ENCODE data around the gene VANGL2. TPM values are rescaled to one million over a fixed set of nuclear protein-coding genes. Genes with fewer than 3 reads are reported as not detected.
A peak's percentile ranks its signal among the peaks of the same experiment; 100 is the strongest.

The VANGL2 gene
- polyA plus RNA-seq, 4 donors = 0.27 to 20.6 (median 3.0) TPM

DNA sequence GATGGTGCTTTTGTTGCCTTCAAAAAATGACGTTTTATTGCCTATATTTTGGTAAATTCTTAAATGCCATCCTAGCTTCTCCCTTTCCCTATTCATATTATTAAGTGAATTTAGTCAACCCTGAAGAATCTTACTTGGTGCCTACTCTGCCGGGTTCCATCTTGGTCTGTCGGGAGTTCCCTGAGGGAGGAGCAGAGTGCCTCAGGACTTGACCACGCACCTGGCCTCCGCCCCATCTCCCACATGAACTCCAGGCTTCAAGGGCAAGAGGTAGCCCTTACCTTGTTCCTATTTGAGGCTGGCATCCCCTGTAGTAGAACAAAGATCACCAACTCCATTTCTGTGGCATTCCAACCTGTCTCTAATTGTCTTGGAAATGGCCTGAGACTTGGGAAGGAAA, 21.5 kb downstream of the VANGL2 start:
- no peaks in the 10 kb centered on the region for H3K9me3 ChIP-seq (ENCODE audit: control insufficient read depth in 2 of 2, insufficient read depth in 1 of 2, low read depth in 1 of 2, low read length in 1 of 2)
- no peak overlapping the region for H3K27ac ChIP-seq (ENCODE audit: low read depth in 1 of 3, low read length in 2 of 3)
- DNase-seq (no peak), FAIRE-seq (no peak)
- 87 to 96% (median 92%) methylated on average over 5 of the region's 5 CpGs for WGBS, 3 donors
- no peaks in the 10 kb centered on the region for H3K27me3 ChIP-seq (ENCODE audit: control insufficient read depth in 3 of 3, insufficient read depth in 3 of 3, low read length in 3 of 3)
- H3K4me1 ChIP-seq (ENCODE audit: control insufficient read depth in 3 of 3, insufficient read depth in 2 of 3, low read depth in 1 of 3, low read length in 2 of 3) = peaks cover 0 to 9% (median 0%) of the 10 kb centered on the region in 3 donors
- H3K4me3 ChIP-seq (ENCODE audit: low read depth in 1 of 3, low read length in 3 of 3) = no peak overlapping the region
- H3K36me3 ChIP-seq (ENCODE audit: control insufficient read depth in 3 of 3, insufficient read depth in 2 of 3, low read depth in 1 of 3, low read length in 3 of 3) = peaks cover 0 to 69% (median 0%) of the 10 kb centered on the region in 3 donors

DNA sequence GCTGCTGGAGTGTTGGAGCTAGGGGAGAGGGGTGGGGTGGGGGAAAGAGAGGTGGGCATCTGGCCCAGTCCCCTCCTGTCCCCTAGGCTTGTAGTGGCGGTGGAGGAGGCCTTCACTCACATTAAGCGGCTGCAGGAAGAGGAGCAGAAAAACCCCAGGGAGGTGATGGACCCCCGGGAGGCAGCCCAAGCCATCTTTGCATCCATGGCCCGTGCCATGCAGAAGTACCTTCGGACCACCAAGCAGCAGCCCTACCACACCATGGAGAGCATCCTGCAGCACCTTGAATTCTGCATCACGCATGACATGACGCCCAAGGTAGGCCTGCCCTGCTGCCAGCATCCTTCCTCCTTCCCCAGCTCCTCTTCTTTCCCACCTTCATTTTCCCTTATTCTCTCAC, 23.6 kb downstream of the VANGL2 start:
- Histone ChIP-seq H3K4me3 (ENCODE audit: low read depth in 1 of 3, low read length in 3 of 3) (no peak overlapping the region), H3K27me3 (ENCODE audit: control insufficient read depth in 3 of 3, insufficient read depth in 3 of 3, low read length in 3 of 3) (no peaks in the 10 kb centered on the region), H3K4me1 (ENCODE audit: control insufficient read depth in 3 of 3, insufficient read depth in 2 of 3, low read depth in 1 of 3, low read length in 2 of 3) (peaks cover 0 to 13% (median 0%) of the 10 kb centered on the region in 3 donors), H3K9me3 (ENCODE audit: control insufficient read depth in 2 of 2, insufficient read depth in 1 of 2, low read depth in 1 of 2, low read length in 1 of 2) (no peaks in the 10 kb centered on the region), H3K36me3 (ENCODE audit: control insufficient read depth in 3 of 3, insufficient read depth in 2 of 3, low read depth in 1 of 3, low read length in 3 of 3) (peaks cover 0 to 58% (median 0%) of the 10 kb centered on the region in 3 donors), H3K27ac (ENCODE audit: low read depth in 1 of 3, low read length in 2 of 3) (no peak overlapping the region)
- WGBS, 3 donors = 92 to 98% (median 94%) methylated on average over 4 to 7 of the region's 7 CpGs
- no peak for FAIRE-seq
- DNase-seq = no peak

DNA sequence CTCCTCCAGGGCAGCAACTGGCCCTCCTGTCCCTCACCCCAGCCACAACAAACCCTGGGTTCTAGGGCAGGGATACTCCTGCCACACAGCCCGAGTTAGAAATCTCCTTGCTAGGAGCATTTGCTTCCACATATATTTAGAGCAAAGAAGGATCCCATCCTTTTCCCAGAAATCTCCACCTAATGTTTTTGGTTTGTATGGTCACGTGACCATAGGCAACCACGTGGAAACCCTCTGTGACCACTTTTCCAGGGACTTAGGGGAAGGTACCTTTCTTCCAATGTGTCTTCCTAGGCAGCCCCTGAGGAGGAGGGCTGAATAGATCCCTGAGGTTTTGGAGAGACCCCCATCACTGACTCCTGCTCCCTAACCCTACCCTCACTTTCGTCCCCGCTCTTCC, 25.5 kb downstream of the VANGL2 start:
- Histone ChIP-seq H3K9me3 (ENCODE audit: control insufficient read depth in 2 of 2, insufficient read depth in 1 of 2, low read depth in 1 of 2, low read length in 1 of 2) (no peaks in the 10 kb centered on the region), H3K27ac (ENCODE audit: low read depth in 1 of 3, low read length in 2 of 3) (no peak overlapping the region), H3K36me3 (ENCODE audit: control insufficient read depth in 3 of 3, insufficient read depth in 2 of 3, low read depth in 1 of 3, low read length in 3 of 3) (peaks cover 0 to 41% (median 0%) of the 10 kb centered on the region in 3 donors), H3K4me3 (ENCODE audit: low read depth in 1 of 3, low read length in 3 of 3) (no peak overlapping the region), H3K4me1 (ENCODE audit: control insufficient read depth in 3 of 3, insufficient read depth in 2 of 3, low read depth in 1 of 3, low read length in 2 of 3) (peaks cover 0 to 11% (median 0%) of the 10 kb centered on the region in 3 donors), H3K27me3 (ENCODE audit: control insufficient read depth in 3 of 3, insufficient read depth in 3 of 3, low read length in 3 of 3) (no peaks in the 10 kb centered on the region)
- WGBS, 3 donors = 83 to 93% (median 87%) methylated on average over 5 of the region's 5 CpGs
- DNase-seq = no peak
- no peak for FAIRE-seq

DNA sequence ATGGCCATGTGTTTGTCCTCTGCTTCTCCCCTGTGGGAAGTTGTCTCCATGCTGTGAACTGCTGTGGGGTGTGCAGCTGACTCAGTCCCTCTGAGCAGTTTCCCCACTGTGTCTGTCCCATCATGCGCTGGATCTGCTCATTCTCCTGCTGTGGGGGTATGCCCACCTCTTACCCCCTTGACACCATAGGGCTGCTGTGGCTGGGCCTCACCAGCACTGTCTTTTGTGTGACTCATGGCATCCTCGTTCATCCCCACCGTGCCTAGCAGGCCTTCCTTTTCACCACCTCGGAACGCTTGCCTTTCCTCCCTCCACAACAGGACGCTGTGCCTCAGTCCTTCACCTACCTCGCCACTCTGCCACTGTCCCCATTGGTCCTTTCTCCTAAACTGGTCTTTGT, 27.3 kb downstream of the VANGL2 start:
- H3K36me3 ChIP-seq (ENCODE audit: control insufficient read depth in 3 of 3, insufficient read depth in 2 of 3, low read depth in 1 of 3, low read length in 3 of 3) = peaks cover 0 to 38% (median 0%) of the 10 kb centered on the region in 3 donors
- FAIRE-seq (no peak), DNase-seq (no peak)
- 91% methylated on average over 7 of the region's 7 CpGs for WGBS, 3 donors
- H3K27ac ChIP-seq (ENCODE audit: low read depth in 1 of 3, low read length in 2 of 3) = no peak overlapping the region
- no peak overlapping the region for H3K4me3 ChIP-seq (ENCODE audit: low read depth in 1 of 3, low read length in 3 of 3)
- peaks cover 0 to 7% (median 0%) of the 10 kb centered on the region in 3 donors for H3K4me1 ChIP-seq (ENCODE audit: control insufficient read depth in 3 of 3, insufficient read depth in 2 of 3, low read depth in 1 of 3, low read length in 2 of 3)
- H3K27me3 ChIP-seq (ENCODE audit: control insufficient read depth in 3 of 3, insufficient read depth in 3 of 3, low read length in 3 of 3) = no peaks in the 10 kb centered on the region
- H3K9me3 ChIP-seq (ENCODE audit: control insufficient read depth in 2 of 2, insufficient read depth in 1 of 2, low read depth in 1 of 2, low read length in 1 of 2) = no peaks in the 10 kb centered on the region

DNA sequence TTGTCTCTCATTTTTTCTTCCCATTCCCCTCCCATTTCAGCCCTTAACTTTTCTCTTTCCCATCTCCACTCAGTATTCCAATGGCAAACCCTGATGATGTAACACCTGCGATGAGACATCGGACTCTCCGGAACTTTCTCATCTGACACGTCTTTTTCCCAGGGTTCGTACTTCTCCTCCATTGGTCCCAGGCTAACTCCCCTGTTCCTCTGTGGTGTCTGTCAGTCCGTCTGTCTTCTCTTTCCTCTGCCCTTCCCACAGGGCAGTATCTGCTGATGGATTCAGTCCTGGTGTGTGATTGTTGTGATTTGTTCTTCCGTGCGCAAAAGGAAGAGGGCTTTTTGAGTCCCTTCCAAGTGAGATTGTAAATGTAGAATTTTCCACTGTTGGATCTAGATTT, 27.7 kb downstream of the VANGL2 start:
- DNase-seq = no peak

DNA sequence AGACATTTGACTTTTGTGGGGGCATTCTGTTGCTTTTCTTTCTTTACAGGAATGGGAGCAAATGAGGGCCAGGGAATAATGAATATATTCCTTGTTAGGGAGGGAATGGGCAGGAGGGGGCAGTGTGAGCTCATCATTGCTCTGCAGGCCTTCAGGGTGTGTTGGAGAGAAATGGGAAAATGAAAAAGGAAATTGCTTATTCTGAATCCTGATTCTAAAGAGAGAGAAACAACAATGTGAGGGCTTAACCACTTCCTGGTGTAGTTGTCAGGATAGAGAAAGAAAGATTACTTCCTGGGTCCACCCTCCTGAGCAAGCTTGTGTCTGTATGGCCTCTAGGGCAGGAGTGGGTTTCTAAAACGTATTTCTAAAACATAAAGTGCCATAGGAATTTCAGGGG, 28.3 kb downstream of the VANGL2 start:
- Histone ChIP-seq H3K36me3 (ENCODE audit: control insufficient read depth in 3 of 3, insufficient read depth in 2 of 3, low read depth in 1 of 3, low read length in 3 of 3) (peaks cover 0 to 37% (median 0%) of the 10 kb centered on the region in 3 donors), H3K27ac (ENCODE audit: low read depth in 1 of 3, low read length in 2 of 3) (peak overlapping the region; percentile 38 to 82 (median 52)), H3K4me3 (ENCODE audit: low read depth in 1 of 3, low read length in 3 of 3) (no peak overlapping the region), H3K9me3 (ENCODE audit: control insufficient read depth in 2 of 2, insufficient read depth in 1 of 2, low read depth in 1 of 2, low read length in 1 of 2) (no peaks in the 10 kb centered on the region), H3K4me1 (ENCODE audit: control insufficient read depth in 3 of 3, insufficient read depth in 2 of 3, low read depth in 1 of 3, low read length in 2 of 3) (peaks cover 0 to 7% (median 0%) of the 10 kb centered on the region in 3 donors), H3K27me3 (ENCODE audit: control insufficient read depth in 3 of 3, insufficient read depth in 3 of 3, low read length in 3 of 3) (no peaks in the 10 kb centered on the region)
- peak; percentile 72 to 78 for DNase-seq
- WGBS, 3 donors = 48 to 57% (median 53%) methylated on average over 1 of the region's 1 CpG
- FAIRE-seq = no peak

More for the DNA sequence above, 27.7 kb downstream of the VANGL2 start:
- H3K9me3 ChIP-seq (ENCODE audit: control insufficient read depth in 2 of 2, insufficient read depth in 1 of 2, low read depth in 1 of 2, low read length in 1 of 2) = no peaks in the 10 kb centered on the region
- no peak for FAIRE-seq
- H3K4me1 ChIP-seq (ENCODE audit: control insufficient read depth in 3 of 3, insufficient read depth in 2 of 3, low read depth in 1 of 3, low read length in 2 of 3) = peaks cover 0 to 7% (median 0%) of the 10 kb centered on the region in 3 donors
- no peak overlapping the region for H3K27ac ChIP-seq (ENCODE audit: low read depth in 1 of 3, low read length in 2 of 3)
- peaks cover 0 to 38% (median 0%) of the 10 kb centered on the region in 3 donors for H3K36me3 ChIP-seq (ENCODE audit: control insufficient read depth in 3 of 3, insufficient read depth in 2 of 3, low read depth in 1 of 3, low read length in 3 of 3)
- H3K4me3 ChIP-seq (ENCODE audit: low read depth in 1 of 3, low read length in 3 of 3) = no peak overlapping the region
- H3K27me3 ChIP-seq (ENCODE audit: control insufficient read depth in 3 of 3, insufficient read depth in 3 of 3, low read length in 3 of 3) = no peaks in the 10 kb centered on the region
- WGBS, 3 donors = 88 to 90% (median 89%) methylated on average over 8 of the region's 8 CpGs

DNA sequence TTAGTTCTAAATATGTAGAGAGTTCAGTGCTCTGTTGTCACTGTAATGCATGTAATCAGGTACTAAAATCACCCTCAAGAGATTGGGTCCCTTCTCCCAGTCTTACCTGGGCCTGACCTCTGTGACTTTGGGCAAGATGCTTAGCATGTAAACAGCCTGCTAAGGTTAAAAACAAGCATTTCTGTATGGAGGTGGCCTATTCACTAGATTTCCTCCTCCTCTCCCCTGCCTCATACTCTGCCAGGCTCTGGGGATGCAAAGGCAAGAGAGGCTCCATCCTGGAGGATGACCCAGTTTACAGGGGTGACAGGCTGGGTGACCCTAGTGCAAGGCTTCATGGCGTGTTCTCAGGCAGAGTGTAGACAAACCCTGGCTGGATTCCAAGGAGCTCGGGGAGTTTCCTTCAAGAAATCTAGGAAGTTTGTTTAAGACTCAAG, 28.8 kb downstream of the VANGL2 start:
- Histone ChIP-seq H3K4me1 (ENCODE audit: control insufficient read depth in 3 of 3, insufficient read depth in 2 of 3, low read depth in 1 of 3, low read length in 2 of 3) (peaks cover 0 to 7% (median 0%) of the 10 kb centered on the region in 3 donors), H3K9me3 (ENCODE audit: control insufficient read depth in 2 of 2, insufficient read depth in 1 of 2, low read depth in 1 of 2, low read length in 1 of 2) (no peaks in the 10 kb centered on the region), H3K36me3 (ENCODE audit: control insufficient read depth in 3 of 3, insufficient read depth in 2 of 3, low read depth in 1 of 3, low read length in 3 of 3) (peaks cover 0 to 32% (median 0%) of the 10 kb centered on the region in 3 donors), H3K27me3 (ENCODE audit: control insufficient read depth in 3 of 3, insufficient read depth in 3 of 3, low read length in 3 of 3) (no peaks in the 10 kb centered on the region), H3K27ac (ENCODE audit: low read depth in 1 of 3, low read length in 2 of 3) (peak overlapping the region; percentile 50 to 82 (median 52)), H3K4me3 (ENCODE audit: low read depth in 1 of 3, low read length in 3 of 3) (no peak overlapping the region)
- FAIRE-seq (no peak), DNase-seq (peak; percentile 26 to 31)
- 4 to 15% (median 14%) methylated on average over 2 of the region's 2 CpGs for WGBS, 3 donors

DNA sequence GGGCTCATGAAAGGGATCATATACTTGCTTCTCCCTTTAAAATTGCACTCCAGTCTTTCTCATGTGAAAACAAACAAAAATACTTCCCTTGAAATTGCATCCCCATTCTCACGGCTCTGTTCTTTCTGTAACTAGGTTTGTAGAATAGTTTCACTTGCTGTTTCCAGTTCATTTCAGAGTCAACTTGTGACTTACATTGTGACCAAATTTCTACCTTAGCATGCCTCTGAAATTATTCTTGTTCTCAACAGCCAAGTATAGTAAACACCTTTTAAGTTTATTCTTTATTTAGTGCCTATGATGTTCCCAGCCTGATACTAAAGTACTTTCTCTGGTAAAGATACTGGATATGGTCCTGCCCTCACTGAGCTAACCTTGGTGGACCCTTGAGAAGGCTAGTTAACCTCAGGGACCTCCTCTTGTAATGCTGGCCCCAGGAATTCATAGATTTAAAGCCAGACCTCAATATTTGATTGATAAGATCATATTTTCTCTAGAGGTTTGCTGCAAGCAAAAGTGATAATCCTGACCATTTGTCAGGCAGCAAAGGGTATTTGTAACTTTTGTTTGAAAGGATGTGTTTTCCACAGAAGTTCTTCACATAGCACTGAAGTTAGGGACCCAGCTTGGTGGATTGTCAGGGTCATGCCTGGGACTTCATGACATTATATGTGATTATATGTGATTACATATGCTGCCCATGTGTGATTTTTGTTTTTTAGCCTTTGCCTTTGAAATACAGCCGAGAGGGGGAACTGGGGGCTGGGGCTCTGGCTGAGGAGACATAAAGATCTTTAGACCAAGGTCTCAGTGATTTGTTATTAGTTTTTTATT, 29.6 kb downstream of the VANGL2 start:
- WGBS, 3 donors = 55 to 63% (median 56%) methylated on average over 2 of the region's 2 CpGs
- peak; percentile 14 to 25 for DNase-seq

More for the DNA sequence above, 29.6 kb downstream of the VANGL2 start:
- no peak for FAIRE-seq
- H3K4me3 ChIP-seq (ENCODE audit: low read depth in 1 of 3, low read length in 3 of 3) = no peak overlapping the region
- peaks cover 0 to 7% (median 0%) of the 10 kb centered on the region in 3 donors for H3K4me1 ChIP-seq (ENCODE audit: control insufficient read depth in 3 of 3, insufficient read depth in 2 of 3, low read depth in 1 of 3, low read length in 2 of 3)
- H3K36me3 ChIP-seq (ENCODE audit: control insufficient read depth in 3 of 3, insufficient read depth in 2 of 3, low read depth in 1 of 3, low read length in 3 of 3) = peaks cover 0 to 25% (median 0%) of the 10 kb centered on the region in 3 donors
- H3K27me3 ChIP-seq (ENCODE audit: control insufficient read depth in 3 of 3, insufficient read depth in 3 of 3, low read length in 3 of 3) = no peaks in the 10 kb centered on the region
- no peaks in the 10 kb centered on the region for H3K9me3 ChIP-seq (ENCODE audit: control insufficient read depth in 2 of 2, insufficient read depth in 1 of 2, low read depth in 1 of 2, low read length in 1 of 2)
- peak overlapping the region in 2 of 3 donors; percentile 52 to 69 for H3K27ac ChIP-seq (ENCODE audit: low read depth in 1 of 3, low read length in 2 of 3)
